Activated CD4-positive, alpha-beta T cell treated with anti-CD3 and anti-CD28 coated beads, Interleukin-2, amount 50 U/mL, for 4 hours (primary cell): ENCODE measurements around the gene GNAQ.

ENCODE experiments used
- DNase-seq, 2 experiments: peaks; one replicate each; pipeline ENCODE4 v3.0.0-alpha.2; 2020

GNAQ gene

GRCh38 chr9:78000221-78000620 lies 31.4 kb downstream of the GNAQ start:
- DNase-seq = no peak

- no peak for DNase-seq
These were observed 32.4 kb downstream of the GNAQ start for GRCh38 chr9:77999231-77999631.

GRCh38 chr9:77997611-77998284 lies 33.9 kb downstream of the GNAQ start:
- no peak for DNase-seq

GRCh38 chr9:77996696-77997095 lies 34.9 kb downstream of the GNAQ start:
- DNase-seq = no peak

GRCh38 chr9:77991191-77991590 lies 40.4 kb downstream of the GNAQ start:
- DNase-seq = no peak

DNA sequence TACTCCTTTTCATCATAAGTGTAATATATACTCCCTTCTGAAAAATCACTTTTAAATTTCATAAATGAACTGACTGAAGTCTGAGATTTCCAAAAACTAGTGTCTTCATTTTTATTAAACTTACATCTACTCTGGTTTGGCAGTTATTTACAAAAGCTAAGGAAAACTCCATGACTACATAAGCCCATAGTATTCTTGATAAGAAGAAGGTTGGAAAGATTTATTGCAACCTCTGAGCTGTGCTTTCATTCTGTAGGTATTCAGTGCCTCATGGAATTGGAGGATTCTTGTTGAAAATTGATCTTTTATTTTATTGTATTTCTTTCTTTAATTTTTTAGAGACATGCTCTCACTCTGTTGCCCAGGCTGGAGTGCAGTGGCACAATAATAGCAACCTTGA lies 41.7 kb downstream of the GNAQ start:
- DNase-seq = no peak

DNA sequence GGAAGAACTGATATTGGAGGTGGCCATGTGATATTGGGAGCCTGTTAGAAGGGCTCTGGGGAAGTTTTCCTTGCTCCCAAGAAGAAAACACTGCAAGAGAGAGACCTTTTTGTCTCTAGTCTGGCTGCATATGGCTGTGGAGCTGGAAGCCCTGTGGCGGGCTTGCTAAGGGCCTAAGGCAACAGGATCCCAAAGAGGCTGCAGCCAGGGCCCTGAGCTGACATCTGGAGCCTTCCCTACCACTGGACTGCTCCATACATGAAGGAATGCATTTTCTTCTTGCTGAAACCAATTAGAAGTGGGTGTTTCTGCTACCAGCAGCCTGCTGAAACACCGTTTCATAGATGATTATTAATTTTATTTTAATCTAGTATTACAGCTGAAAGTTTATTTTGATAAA lies 42.2 kb downstream of the GNAQ start:
- DNase-seq = no peak

- DNase-seq = no peak
These were observed 43.0 kb downstream of the GNAQ start for GRCh38 chr9:77988630-77989029.

DNA sequence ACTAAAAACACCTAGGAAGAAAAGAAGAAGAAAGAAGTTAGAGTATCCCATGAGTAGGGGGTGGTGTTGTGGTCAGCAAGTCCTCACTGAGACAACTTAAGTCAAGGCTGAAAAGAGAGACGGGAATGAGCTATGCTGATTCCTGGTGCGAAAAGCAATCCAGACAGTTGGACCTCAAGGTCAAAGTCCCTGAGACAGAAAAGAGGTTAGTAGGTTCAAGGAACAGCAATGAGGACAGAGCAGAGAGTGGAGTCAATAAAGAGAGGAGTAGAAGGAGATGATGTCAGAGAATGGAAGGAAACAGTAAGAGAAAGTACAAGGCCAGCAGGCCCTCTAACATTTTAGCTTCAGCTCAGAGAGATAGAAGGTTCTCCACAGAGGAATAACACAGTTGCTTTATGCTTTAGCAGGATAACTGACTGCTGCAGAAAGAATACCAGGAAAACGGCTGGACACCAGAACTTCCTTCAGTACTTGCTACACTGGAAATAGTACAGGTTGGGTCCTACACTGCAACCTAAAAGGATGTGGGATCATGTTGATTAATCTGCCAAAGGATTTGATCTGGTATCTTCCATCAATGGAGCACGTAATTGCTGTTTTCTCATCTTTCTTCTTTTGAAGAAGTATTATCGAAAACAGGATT lies 43.6 kb downstream of the GNAQ start:
- no peak for DNase-seq

DNA sequence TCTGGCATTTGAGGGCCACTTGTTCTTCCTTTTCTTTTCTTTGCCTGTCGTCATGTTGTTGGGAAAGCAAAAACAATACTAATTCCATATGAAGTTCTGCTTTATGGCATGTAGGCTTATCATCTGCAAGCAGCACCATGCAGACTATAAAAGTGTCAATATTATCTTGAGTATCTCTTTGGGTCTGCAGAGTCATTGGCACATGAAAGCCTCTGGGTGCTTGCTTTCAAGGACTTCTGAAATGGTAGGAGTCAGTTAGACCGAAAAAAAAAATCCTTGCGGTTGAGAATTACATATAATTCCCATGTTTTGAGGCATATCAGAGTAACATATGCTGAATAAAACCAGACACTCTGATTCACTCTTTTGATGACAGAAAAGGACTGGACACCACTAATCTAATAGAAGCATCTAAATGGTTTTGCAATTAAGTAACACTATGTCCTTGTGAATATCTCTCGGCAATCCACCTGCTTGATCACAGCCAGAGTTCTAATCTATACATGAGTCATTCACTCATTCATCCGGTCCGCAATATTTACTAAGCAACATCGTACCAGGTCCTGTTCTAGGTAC lies 44.4 kb downstream of the GNAQ start:
- no peak for DNase-seq

DNA sequence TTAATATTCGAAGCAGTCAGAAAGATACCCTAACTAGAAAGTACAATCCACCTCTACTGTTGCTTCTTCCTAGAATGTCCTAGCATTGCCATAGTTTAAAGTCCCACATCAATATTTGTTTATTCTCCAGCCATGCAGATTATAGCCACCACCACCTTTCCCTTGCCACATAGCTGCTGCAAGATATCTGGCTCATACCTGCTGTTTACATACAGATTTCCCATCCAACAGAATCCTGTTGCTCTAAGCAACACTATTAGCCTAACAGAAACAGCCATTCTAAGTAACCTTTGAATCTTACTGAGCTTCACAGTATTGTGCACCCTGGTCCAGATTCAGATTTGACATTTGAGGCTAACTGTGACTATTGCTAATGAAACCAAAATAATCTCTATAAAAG lies 45.6 kb downstream of the GNAQ start:
- DNase-seq = no peak

DNA sequence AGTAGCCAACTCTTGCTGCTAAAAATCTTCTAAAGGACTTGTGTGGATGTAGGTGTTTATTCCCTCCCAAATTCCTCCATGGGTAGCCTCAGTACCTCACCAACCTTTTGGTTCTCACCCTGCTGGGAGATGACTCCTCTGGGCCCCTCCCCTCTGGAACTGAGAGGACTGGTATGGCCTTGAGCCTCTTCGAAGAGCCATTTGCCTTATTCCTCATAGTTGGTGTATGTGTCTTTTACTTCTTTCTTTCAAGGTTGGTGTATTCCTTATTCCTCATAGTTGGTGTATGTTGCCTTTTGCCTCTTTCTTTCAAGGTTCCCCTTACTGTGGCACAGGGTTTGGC lies 48.3 kb downstream of the GNAQ start:
- no peak for DNase-seq

- no peak for DNase-seq
These were observed 48.9 kb downstream of the GNAQ start for GRCh38 chr9:77982581-77983319.

DNA sequence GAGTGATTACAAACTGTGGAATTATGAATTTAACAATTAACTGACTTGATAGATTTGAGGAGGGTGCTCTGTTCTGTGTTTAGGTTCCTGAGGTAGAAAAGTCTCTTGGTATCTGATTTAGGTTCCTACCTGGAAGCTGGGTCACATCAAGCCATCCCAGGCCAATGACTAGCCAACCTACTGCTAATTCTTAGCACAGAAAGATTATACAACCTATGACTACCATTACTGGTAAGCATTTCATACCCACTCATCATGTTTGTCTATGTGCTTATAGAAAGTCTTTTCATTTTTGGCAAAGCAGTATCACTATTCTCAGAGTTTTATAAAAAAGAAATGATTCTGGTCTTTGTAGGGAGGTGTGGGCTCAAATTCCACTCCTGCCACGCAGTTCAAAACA lies 49.7 kb downstream of the GNAQ start:
- DNase-seq = no peak

GRCh38 chr9:77981332-77981731 lies 50.3 kb downstream of the GNAQ start:
- DNase-seq = no peak

DNA sequence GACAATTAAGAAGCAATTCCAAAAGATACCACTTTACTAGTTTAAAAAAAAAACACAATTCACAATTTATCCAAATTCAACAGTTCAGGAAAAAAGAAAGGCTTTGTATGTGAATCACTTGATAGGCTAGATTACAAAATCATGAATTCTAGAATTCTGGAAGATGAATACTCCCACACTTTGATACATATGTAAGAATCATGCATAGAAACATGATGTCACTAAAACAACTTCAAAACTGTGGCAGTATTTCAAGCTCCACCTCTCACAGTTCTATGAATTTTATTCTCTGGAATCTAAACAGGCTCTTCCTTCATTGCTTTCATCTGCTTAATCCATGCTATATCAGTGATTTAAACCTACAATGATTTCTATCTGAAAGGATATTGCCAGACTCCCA lies 51.0 kb downstream of the GNAQ start:
- no peak for DNase-seq

DNA sequence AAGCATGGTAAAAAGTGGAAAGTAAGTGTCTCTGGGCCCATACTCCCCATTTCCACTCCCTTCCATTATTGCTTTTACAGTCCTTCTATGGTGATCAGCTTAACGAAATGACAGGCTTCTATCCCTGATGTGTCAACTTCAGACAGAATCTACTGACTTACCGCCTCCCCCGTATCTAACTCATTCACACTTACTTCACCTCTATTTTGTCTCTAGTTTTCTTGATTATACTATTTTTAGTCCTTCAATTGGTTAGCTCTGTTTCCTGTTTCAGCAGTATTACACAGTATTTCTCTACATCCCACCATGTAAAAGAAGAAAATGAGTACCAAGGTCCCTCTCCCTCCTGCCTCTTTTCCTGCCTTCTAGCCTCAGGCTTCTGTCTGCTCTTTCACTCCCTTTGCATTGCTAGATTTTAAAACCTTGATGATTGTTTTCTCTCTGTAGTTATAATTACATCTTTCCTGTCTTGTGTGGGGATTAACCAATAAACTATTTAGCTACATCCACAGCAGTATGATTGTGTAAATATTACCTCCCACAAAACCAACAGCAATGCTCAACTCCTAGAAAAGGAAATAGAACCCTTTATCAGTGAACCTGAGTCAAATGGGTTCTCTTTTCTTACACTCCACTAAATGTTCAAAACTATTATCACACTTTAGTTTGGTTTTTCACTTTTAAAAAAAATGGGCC lies 53.4 kb downstream of the GNAQ start:
- DNase-seq = no peak

GRCh38 chr9:77977210-77977611 lies 54.4 kb downstream of the GNAQ start:
- peak; percentile 40 to 43 for DNase-seq

DNA sequence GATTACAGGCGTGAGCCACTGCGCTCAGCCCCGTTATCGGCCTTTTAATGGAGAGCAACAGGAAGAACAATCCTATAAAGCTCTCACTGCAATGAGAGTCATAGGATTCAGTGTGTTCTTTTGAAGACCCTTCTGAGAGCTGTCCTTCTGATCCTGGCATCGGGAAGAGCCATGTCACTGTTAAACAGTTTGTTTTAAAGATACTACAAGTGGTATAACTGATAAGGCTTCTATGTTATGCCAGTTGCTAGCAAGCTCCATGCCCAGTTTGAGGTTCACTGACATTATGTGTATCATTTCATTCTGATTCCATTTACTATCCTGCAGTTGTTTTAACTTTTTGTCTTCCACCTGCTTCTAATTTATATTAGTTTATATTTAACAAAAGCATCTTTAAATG lies 55.8 kb downstream of the GNAQ start:
- no peak for DNase-seq

DNA sequence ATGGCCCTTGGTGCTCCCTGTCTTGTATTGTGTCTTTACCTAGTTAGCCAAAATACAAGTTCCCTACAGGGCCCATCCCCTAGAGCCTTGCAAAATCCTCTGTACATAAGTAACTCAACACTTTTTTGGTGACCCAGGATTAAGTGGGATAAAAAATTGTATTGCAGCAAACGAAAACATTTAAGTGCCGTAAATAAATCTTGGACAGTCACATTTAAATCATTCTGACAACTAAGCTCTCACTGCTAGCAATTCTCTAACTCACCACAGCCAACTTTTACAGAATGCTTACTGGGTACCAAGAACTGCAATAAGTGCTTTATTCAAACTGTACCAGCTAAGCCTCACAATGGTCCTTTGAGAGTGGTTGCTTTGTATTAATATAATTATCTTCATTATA lies 56.6 kb downstream of the GNAQ start:
- no peak for DNase-seq

GRCh38 chr9:77974434-77974833 lies 57.2 kb downstream of the GNAQ start:
- DNase-seq = no peak

DNA sequence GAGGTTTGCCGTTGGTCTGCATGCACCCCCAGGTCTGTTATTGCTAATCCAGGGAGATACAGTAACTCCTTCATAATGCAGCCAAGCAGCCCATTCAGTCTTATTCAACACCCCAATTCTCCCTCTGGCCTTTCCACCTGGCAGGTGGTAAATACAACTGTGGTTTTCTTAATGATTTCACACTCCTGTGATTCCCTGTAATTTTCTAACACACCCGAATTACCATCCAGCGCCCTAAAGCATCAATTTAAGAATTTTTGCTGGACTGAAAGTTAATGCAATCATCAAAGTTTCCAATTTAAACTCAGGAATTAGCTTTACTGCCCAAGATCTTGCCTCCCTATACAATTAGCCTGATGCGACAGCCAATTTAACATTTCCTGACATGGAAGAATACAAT lies 62.5 kb downstream of the GNAQ start:
- DNase-seq = no peak

DNA sequence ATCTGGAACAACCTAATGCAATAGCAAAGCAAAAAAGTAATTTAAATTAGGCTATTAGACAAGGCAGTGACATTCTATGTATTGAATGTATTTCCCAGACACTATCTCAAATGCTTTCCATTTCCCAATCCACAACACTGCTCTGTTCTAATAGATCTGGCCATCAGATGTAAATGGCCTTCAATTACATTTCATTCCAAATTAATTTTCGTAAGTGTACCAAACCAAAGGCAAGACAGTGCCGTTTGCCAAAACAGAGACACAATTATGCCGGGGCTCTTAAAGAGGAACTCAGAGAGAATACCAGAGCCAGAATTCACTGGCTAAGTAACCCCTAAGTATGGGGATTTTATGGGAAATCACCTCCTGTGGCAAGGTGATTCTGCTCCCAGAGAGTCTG lies 63.1 kb downstream of the GNAQ start:
- no peak for DNase-seq

- no peak for DNase-seq
These were observed 64.9 kb downstream of the GNAQ start for GRCh38 chr9:77966718-77967117.
